GM21619 (cell line): ENCODE results near the gene UTF1.
A peak's percentile ranks its signal among the peaks of the same experiment; 100 is the strongest.

Source experiments
- ATAC-seq: cut with Tn5 transposase; IDR thresholded peaks from one replicate; pipeline ENCODE4 v1.9.1; 2021; ENCODE audit not compliant: unreplicated experiment

The UTF1 gene

GRCh38 chr10:133245439-133246235 lies 15.6 kb downstream of the UTF1 start:
- no peak for ATAC-seq

- ATAC-seq, result no peak
These were observed 16.2 kb downstream of the UTF1 start for GRCh38 chr10:133246236-133246626.

GRCh38 chr10:133247681-133248333 lies 17.8 kb downstream of the UTF1 start:
- no peak for ATAC-seq

GRCh38 chr10:133248334-133248715 lies 18.3 kb downstream of the UTF1 start:
- no peak for ATAC-seq

GRCh38 chr10:133249094-133249780 lies 19.2 kb downstream of the UTF1 start:
- ATAC-seq, result no peak

GRCh38 chr10:133249975-133250754 lies 20.1 kb downstream of the UTF1 start:
- no peak for ATAC-seq

DNA sequence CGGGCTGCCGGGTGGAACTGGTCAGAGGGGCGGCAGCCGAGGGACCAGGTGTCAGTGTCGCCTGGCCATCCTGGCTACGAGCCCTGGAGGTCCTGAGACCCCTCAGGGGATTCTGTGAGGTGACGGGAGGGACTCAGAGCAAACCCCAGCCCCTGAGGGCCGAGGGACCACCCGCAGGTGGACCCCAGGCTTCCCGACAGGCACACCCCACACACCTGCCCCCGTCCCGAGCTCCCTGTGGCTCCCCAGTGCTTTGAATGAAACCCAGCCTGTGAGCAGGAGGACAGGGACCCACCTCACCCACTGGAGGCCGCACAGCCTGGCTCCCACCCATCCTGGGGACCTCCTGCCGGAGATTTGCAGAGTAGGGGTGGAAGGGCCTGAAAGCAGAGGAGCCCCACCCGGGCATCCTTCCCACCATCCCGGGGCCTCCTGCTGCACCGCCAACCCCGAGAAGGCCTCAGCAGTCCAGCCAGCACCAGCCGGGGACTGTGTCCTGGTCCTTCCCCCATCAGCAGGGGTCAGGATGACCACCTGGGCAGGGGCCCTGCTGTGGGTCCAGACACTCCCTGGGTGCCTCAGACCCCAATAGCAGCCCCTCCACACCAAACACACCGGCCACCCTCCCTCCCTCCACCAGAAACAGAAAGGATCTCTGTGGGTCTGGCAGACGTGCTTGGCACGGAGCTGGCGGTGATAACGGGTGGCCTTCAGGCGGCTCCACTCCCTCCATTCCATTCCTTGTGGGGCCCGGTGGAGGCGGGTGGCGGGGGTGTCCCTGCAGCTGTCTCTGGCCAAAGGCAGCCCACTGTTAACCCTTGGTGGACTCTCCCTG lies 21.6 kb downstream of the UTF1 start:
- no peak for ATAC-seq

GRCh38 chr10:133252223-133252552 lies 22.2 kb downstream of the UTF1 start:
- ATAC-seq, result no peak

DNA sequence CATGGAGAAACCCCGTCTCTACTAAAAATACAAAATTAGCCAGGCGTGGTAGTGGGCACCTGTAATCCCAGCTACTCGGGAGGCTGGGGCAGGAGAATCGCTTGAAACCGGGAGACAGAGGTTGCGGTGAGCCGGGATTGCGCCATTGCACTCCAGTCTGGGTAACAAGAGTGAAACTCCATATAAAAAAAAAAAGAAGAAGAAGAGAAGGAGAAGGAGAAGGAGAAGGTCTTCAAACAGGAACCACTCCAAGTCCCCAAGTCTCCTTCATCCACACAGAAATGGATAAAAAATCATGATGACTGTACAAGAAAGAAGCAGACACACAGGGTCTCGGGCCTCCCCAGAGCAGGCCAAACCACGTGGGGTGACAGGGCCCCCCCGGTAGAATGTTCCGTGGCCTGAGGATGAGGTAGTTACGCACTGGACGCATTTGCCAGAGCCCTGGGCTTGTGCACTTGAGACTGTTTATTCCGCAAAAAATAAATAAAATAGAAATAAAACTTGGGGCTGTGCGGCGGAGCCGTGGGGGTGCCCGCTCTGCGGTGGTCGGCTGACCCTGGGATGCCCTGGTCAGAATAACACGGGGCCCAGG lies 23.4 kb downstream of the UTF1 start:
- no peak for ATAC-seq

DNA sequence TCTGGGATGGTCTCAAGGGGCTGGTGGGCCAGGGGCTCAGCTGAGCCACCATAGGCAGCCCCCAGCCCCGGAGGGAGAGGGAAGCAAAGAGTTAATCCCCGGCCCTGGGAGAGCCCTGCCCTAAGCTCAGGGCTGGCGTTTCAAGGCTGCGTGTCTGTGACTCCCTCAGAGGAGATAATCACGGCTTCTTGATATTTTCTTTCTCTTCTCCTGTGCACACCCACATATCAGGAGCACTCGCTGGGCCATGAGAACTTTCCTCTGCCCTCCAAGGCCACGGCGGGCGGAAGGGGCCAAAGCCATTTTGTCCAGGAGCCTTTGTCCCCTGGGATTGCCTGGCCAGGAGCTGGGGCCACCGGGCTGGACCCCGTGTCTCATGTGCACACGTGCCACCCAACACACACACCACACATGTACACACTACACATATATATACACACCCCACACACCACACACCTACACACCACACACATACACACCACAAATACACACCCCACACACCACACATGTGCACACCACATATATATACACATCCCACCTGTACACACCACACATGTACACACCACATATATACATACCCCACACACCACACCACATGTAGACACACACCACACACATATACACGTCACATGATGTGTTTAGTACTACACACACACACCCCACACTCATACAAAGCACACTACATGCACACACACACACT lies 24.6 kb downstream of the UTF1 start:
- ATAC-seq, result no peak

- ATAC-seq, result no peak
These were observed 25.3 kb downstream of the UTF1 start for GRCh38 chr10:133255323-133255722.

DNA sequence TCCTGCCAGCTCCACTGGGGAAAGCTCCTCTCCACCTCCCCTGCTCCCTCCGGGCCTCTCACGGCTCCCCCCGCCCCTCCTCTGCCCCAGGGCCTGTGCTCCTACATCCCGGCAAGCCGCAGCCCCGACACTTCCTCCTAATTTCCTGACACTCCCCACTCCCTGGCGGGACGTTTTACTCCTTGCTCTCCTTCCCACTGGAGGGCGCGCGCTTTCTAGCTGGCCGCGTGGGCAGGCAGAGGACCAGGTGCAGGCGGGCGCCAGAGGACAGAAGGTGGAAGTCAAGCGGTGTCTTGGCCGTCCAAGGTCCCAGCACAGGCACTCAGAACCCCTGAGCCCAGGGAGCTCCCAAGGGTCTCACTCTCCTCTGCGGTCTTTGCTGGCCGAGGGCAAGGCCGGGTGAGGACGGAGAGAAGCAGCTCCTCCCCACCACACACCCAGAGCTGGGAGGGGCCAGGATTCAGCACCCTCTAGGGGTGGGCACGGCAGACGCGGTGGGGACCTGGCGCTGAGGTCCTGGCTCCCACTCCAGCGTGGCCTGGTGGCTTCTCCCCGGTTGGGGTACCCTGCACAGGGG lies 27.6 kb downstream of the UTF1 start:
- ATAC-seq, result no peak

- ATAC-seq, result no peak
These were observed 28.2 kb downstream of the UTF1 start for GRCh38 chr10:133258066-133258817.

DNA sequence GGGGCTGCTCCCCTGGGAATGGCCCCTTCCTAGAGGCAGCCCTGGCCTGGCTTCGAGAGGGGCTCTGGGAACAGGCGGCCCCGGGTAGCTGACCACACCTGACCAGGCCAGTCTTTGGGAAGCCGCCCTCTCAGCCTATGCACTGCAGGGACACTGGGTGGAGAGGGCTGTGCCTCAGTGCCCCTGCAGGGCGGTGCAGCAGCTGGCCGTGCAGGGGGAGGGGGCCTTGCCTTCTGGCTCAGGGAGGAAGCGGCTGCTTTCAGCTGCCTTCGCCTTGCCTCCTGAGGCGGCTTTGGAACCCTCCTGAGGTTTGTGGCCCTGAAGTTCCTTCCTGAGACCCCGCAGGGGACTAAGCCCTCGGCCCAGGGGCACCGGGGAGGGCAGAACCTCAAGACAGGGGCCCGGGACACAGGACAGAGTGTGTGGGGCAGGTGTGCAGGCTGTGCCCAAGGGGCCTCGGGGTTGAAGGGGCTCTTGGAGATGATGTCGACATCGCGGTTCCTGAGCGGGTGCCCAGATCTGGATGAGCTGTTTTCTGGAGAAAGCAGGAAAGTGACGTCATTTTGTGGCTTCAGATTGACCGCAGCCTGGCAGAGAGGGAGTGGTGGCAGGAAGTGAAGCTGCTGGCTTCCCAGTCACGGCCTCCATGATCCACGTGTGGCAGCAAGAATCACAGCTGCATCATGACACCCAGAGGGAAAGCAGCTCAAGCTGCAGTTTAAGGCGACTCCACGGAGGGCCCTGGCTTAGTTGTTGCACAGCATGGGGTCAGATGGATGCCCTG lies 29.0 kb downstream of the UTF1 start:
- ATAC-seq, result no peak

- ATAC-seq, result no peak
These were observed 29.6 kb downstream of the UTF1 start for GRCh38 chr10:133259602-133259989.

GRCh38 chr10:133260895-133261725 lies 31.1 kb downstream of the UTF1 start:
- ATAC-seq, result peak; percentile 53
